Kidney (tissue), 22 donors: ENCODE results near the gene OR6B3. TPM values are rescaled to one million over a fixed set of nuclear protein-coding genes. Genes with fewer than 3 reads are reported as not detected.

Experiments
- DNase-seq, 5 donors: peaks; one replicate each; pipeline ENCODE4 v3.0.0-alpha.2; 2013 to 2020
- FAIRE-seq: peaks from 2 replicates; lab custom pipeline; 2012; peaks lifted over from hg19 to GRCh38; lab: Jason Lieb, UNC
- H3K27ac ChIP-seq, 2 donors: one replicate each; pipeline ENCODE4 v1.7.0; 2013; ENCODE audit warnings: low read depth in 2 of 2, low read length in 2 of 2, inconsistent platforms in 1 of 2
- H3K27me3 ChIP-seq: one replicate; pipeline ENCODE4 v1.7.1; 2013; ENCODE audit warnings: low read length, inconsistent platforms; ENCODE audit not compliant: control insufficient read depth, insufficient read depth
- H3K36me3 ChIP-seq, 3 donors: one replicate each; pipeline versions ENCODE4 v1.7.0 to v1.7.1; 2013; ENCODE audit warnings: low read length in 3 of 3, control low read depth in 1 of 3, inconsistent platforms in 1 of 3; ENCODE audit not compliant: insufficient read depth in 3 of 3, control insufficient read depth in 2 of 3
- H3K4me1 ChIP-seq, 3 donors: one replicate each; pipeline versions ENCODE4 v1.7.0 to v1.7.1; 2013; ENCODE audit warnings: low read length in 3 of 3, inconsistent platforms in 1 of 3, low read depth in 1 of 3; ENCODE audit not compliant: control insufficient read depth in 2 of 3, insufficient read depth in 2 of 3
- H3K4me3 ChIP-seq, 3 donors: one replicate each; pipeline versions ENCODE4 v1.7.0 to v1.8.1; 2013; ENCODE audit warnings: low read length in 3 of 3, control low read depth in 1 of 3, inconsistent platforms in 1 of 3
- H3K9ac ChIP-seq, 3 donors: one replicate each; pipeline versions ENCODE4 v1.7.0 to v1.7.1; 2013; ENCODE audit warnings: low read length in 3 of 3, control low read depth in 1 of 3, inconsistent platforms in 1 of 3
- H3K9me3 ChIP-seq, 3 donors: one replicate each; pipeline versions ENCODE4 v1.7.0 to v1.7.1; 2013; ENCODE audit warnings: low read length in 3 of 3, control low read depth in 1 of 3, inconsistent platforms in 1 of 3; ENCODE audit not compliant: control insufficient read depth in 2 of 3, insufficient read depth in 1 of 3
- intact Hi-C: fragments of 100-400 bp; cut with DNase I; formaldehyde crosslinking; loops from one replicate; pipeline ENCODE4 v1.11.1; 2022
- long read RNA-seq, 10 donors: library from polyadenylated mRNA in 1 of 10; unstranded in 1 of 10; transcript quantifications; one replicate each; pipeline ENCODE4 v2.0.0 and lab custom pipeline, GENCODE V29; 2021 to 2026
- polyA plus RNA-seq: library from polyadenylated mRNA; stranded (reverse); fragments of 350-450 nt; fragmentation: Illumina TruSeq; extraction: RNeasy Lipid Tissue Mini Kit (QIAGEN cat#74804); gene quantifications from one replicate; pipeline ENCODE4 v1.2.3, GENCODE V29; 2014; ENCODE audit warnings: low read depth, low replicate concordance; ENCODE audit not compliant: insufficient read depth
- total RNA-seq: library from RNA; stranded (reverse); fragmentation: NEBNext Ultra II Directional; extraction: Animal tissue kit (Norgen Biotek cat#: 25700); gene quantifications from one replicate; pipeline ENCODE4 v1.2.1, GENCODE V29; 2021
- TF ChIP-seq, protein P1 (sequence below): IDR thresholded peaks from 3 replicates; pipeline ENCODE4 v1.5.1; 2012; ENCODE audit warnings: mild to moderate bottlenecking, moderate library complexity, borderline replicate concordance; ENCODE audit not compliant: insufficient read depth; ENCODE audit errors: extremely low read depth
- donor health status: control.
- donor health status: control.
- donor health status: control.
- donor health status: control.
- donor health status: control.
- donor health status: DM: yes; HTN: yes; CAD: no.
- donor health status: Normal renal cell carcinoma (clear cell type).

OR6B3 gene
- total RNA-seq, result not detected
- not detected for polyA plus RNA-seq
- long read RNA-seq, donor 1, result 0 reads
- long read RNA-seq, donor 2, result 0 reads
- long read RNA-seq, donor 3, result 0 reads
- long read RNA-seq, donor 4, result 0 reads
- long read RNA-seq, donor 5, result 0 reads
- long read RNA-seq, donor 6, result 0 reads
- long read RNA-seq, donor 7, result 0 reads
- long read RNA-seq, donor 8, result 0 reads
- long read RNA-seq, donor 9, result 0 reads
- long read RNA-seq, donor 10, result 0 reads

- Histone ChIP-seq H3K4me3 (no peak within 1 kb of the TSS), H3K4me1 (no peaks in the 10 kb centered on the region), H3K27me3 (peaks cover 5% of the 10 kb centered on the region), H3K9me3 (no peaks in the 10 kb centered on the region), H3K9ac (no peak within 1 kb of the TSS), H3K27ac (no peak within 1 kb of the TSS), H3K36me3 (no peaks in the 10 kb centered on the region)
- DNase-seq (no peak), FAIRE-seq (no peak)
- intact Hi-C loops, result no loop called here
- TF ChIP-seq, protein P1, sequence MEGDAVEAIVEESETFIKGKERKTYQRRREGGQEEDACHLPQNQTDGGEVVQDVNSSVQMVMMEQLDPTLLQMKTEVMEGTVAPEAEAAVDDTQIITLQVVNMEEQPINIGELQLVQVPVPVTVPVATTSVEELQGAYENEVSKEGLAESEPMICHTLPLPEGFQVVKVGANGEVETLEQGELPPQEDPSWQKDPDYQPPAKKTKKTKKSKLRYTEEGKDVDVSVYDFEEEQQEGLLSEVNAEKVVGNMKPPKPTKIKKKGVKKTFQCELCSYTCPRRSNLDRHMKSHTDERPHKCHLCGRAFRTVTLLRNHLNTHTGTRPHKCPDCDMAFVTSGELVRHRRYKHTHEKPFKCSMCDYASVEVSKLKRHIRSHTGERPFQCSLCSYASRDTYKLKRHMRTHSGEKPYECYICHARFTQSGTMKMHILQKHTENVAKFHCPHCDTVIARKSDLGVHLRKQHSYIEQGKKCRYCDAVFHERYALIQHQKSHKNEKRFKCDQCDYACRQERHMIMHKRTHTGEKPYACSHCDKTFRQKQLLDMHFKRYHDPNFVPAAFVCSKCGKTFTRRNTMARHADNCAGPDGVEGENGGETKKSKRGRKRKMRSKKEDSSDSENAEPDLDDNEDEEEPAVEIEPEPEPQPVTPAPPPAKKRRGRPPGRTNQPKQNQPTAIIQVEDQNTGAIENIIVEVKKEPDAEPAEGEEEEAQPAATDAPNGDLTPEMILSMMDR, result no peak
These were observed at the start of gene OR6B3 for GRCh38 chr2:240053173-240054155. Gene OR6B3, minus strand, starts transcription at chr2:240053521.

GRCh38 chr2:240098349-240098748 lies 45.0 kb upstream of the OR6B3 start:
- no peaks in the 10 kb centered on the region for H3K36me3 ChIP-seq
- intact Hi-C loops, result no loop called here
- H3K27ac ChIP-seq, result no peak overlapping the region
- no peak overlapping the region for H3K9ac ChIP-seq
- DNase-seq, result no peak
- H3K9me3 ChIP-seq, result peaks cover 0 to 2% (median 0%) of the 10 kb centered on the region in 3 donors
- H3K4me1 ChIP-seq, result no peaks in the 10 kb centered on the region
- H3K27me3 ChIP-seq, result peaks cover 15% of the 10 kb centered on the region
- no peak overlapping the region for H3K4me3 ChIP-seq
- no peak for FAIRE-seq
- TF ChIP-seq, protein P1, result no peak

DNA sequence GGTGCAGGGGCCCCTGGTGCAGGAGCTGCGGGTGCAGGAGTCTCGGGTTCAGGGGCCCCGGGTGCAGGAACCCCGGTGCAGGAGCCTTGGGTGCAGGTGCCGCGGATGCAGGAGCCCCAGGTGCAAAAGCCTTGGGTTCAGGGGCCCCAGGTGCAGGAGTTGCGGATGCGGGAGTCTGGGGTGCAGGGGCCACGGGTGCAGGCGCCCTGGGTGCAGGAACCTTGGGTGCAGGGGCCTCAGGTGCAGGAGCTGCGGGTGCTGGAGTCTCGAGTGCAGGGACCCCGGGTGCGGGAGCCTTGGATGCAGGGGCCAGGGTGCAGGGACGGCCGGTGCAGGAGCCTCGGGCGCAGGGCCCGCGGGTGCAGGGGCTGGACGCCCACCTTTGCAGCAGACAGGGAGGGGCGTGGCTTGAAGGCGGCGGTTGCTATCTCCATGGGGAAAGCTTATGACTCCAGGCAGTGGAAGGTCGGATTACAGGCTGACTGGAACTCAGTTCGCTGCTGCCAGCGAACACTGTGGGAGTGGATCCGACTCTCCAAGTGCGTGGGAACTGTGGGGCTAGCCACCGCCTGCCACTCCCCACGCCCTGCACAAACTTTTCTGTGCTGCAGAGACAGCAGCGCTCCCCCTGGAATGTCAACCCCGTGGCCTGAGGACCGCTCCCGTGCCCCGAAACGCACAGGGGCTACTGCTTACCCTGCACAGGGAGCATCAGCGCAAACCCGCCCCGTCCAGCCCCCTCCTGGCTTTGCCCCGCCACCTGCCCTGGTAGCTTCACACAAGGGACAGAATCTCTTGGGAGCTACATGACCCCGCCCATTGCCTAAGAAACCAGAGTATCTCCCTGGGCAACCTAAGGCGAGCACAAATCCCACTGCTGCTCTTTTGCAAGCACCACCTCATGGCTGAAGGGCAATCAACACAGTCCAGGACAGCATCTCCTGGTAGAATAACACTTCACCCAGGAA lies 42.5 kb upstream of the OR6B3 start:
- H3K27me3 ChIP-seq, result peaks cover 15% of the 10 kb centered on the region
- intact Hi-C loops, result no loop called here
- TF ChIP-seq, protein P1, result no peak
- no peak overlapping the region for H3K9ac ChIP-seq
- FAIRE-seq (no peak), DNase-seq (peak in 3 of 5 donors; percentile 32 to 38 (median 37))
- no peaks in the 10 kb centered on the region for H3K36me3 ChIP-seq
- H3K9me3 ChIP-seq, result peaks cover 0 to 2% (median 0%) of the 10 kb centered on the region in 3 donors
- H3K4me3 ChIP-seq, result no peak overlapping the region
- H3K4me1 ChIP-seq, result no peaks in the 10 kb centered on the region
- no peak overlapping the region for H3K27ac ChIP-seq
